ENCODE data around the gene LRIT1.

- TF ChIP-seq EZH2 (IDR thresholded peaks at IDR 0.05; ENCODE audit: borderline replicate concordance, low read length) (no peak), CTCF (IDR thresholded peaks at IDR 0.05; ENCODE audit: low read length) (no peak)
Observed at GRCh38 chr10:84263716-84264115, 22.4 kb upstream of the LRIT1 start.
